Measurements from ENCODE around the gene CDYL2.

CDYL2 gene

DNA sequence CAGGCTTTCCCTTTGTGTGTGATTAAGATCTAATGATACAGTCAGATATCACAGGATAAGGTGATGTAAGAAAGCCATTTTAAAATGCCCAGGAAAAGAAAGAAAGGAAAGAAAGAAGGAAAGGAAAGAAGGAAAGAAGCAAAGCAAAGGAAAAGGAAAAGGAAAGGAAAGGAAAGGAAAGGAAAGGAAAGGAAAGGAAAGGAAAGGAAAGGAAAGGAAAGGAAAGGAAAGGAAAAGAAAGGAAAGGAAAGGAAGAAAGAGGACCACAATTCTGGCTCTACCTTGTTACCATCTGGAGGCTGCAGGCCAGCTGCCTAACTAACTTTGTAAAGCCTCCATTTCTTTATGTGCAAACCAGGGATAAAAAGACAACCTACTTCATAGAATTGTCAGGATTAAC lies 132.0 kb downstream of the CDYL2 start:
- TF ChIP-seq SIN3A (IDR thresholded peaks at IDR 0.05; ENCODE audit: borderline replicate concordance, insufficient read depth, low read length) (no peak), POLR2AphosphoS5 (IDR thresholded peaks at IDR 0.05; ENCODE audit: low read depth, low read length) (no peak)
- TF ChIP-seq, protein P1, sequence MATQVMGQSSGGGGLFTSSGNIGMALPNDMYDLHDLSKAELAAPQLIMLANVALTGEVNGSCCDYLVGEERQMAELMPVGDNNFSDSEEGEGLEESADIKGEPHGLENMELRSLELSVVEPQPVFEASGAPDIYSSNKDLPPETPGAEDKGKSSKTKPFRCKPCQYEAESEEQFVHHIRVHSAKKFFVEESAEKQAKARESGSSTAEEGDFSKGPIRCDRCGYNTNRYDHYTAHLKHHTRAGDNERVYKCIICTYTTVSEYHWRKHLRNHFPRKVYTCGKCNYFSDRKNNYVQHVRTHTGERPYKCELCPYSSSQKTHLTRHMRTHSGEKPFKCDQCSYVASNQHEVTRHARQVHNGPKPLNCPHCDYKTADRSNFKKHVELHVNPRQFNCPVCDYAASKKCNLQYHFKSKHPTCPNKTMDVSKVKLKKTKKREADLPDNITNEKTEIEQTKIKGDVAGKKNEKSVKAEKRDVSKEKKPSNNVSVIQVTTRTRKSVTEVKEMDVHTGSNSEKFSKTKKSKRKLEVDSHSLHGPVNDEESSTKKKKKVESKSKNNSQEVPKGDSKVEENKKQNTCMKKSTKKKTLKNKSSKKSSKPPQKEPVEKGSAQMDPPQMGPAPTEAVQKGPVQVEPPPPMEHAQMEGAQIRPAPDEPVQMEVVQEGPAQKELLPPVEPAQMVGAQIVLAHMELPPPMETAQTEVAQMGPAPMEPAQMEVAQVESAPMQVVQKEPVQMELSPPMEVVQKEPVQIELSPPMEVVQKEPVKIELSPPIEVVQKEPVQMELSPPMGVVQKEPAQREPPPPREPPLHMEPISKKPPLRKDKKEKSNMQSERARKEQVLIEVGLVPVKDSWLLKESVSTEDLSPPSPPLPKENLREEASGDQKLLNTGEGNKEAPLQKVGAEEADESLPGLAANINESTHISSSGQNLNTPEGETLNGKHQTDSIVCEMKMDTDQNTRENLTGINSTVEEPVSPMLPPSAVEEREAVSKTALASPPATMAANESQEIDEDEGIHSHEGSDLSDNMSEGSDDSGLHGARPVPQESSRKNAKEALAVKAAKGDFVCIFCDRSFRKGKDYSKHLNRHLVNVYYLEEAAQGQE (IDR thresholded peaks at IDR 0.05; ENCODE audit: insufficient read depth in 1 of 2, low read depth in 2 of 2, low read length in 2 of 2) = no peak

DNA sequence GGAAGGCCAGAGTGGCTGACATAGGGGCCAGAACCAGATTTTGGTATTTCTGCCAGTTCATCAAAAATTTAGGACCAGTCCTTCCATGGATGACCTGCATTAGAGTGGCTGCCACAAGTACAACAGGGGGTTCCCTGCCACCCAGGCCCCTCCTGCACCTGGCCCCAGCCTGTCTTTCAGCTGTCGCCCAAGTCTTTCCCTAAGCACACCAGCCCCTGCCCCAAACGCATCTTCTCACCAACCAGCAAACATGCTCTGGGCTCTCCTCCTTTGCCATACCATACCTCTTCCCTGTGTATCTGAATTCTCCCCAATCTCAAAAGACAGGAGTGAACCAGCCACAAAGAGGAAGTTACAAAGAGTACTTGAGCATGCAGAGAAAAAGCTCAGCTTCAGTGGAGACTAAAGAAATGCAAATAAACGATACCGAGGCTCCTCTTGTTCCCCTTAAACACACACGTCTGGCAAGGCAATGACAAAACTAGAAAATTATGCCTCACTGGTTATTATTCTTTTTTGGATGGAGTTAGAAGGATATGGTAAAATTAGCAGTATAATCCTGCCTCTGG lies 133.0 kb downstream of the CDYL2 start:
- TF ChIP-seq TAF1 (IDR thresholded peaks at IDR 0.05; ENCODE audit: borderline replicate concordance, insufficient read depth, low read length) = no peak
- no peak for TF ChIP-seq FOXP2 (optimal IDR thresholded peaks at IDR 0.05; ENCODE audit: borderline replicate concordance, extremely low read depth, extremely low read length, insufficient read depth)
- TF ChIP-seq POLR2AphosphoS5 (IDR thresholded peaks at IDR 0.05; ENCODE audit: low read depth, low read length) = no peak
- TF ChIP-seq SIN3A (IDR thresholded peaks at IDR 0.05; ENCODE audit: borderline replicate concordance, insufficient read depth, low read length) = no peak
- TF ChIP-seq, protein P1 (IDR thresholded peaks at IDR 0.05; ENCODE audit: insufficient read depth in 1 of 2, low read depth in 2 of 2, low read length in 2 of 2) = no peak

DNA sequence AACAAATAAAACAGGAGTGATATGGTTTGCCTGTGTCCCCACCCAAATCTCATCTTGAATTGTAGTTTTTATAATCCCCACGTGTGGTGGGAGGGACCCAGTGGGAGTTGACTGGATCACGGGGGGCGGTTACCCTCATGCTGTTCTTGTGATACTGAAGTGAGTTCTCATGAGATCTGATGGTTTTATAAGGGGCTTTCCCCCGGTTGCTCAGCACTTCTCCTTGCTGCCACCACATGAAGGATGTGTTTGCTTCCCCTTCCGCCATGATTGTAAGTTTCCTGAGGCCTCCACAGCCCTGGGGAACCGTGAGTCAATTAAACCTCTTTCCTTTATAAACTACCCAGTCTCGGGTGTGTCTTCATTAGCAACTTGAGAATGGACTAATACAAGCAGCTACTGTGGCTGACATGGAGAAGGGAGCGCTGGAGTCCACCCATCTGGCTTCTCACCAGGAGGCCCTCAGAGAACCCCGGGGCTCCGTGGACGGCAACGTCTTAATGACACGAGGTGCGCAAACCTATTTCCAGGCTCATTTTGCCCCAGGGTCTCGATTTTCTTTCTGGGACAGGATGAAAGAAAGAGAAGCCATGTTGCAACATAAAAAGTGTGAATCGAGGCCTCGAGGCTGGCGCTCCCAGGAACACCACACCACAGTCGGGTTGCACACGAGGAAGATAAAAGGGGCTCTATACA lies 134.1 kb downstream of the CDYL2 start:
- TF ChIP-seq TAF1 (IDR thresholded peaks at IDR 0.05; ENCODE audit: borderline replicate concordance, insufficient read depth, low read length) (no peak), SIN3A (IDR thresholded peaks at IDR 0.05; ENCODE audit: borderline replicate concordance, insufficient read depth, low read length) (no peak), FOXP2 (optimal IDR thresholded peaks at IDR 0.05; ENCODE audit: borderline replicate concordance, extremely low read depth, extremely low read length, insufficient read depth) (no peak), POLR2AphosphoS5 (IDR thresholded peaks at IDR 0.05; ENCODE audit: low read depth, low read length) (no peak)
- TF ChIP-seq, protein P1 (IDR thresholded peaks at IDR 0.05; ENCODE audit: insufficient read depth in 1 of 2, low read depth in 2 of 2, low read length in 2 of 2) = no peak

DNA sequence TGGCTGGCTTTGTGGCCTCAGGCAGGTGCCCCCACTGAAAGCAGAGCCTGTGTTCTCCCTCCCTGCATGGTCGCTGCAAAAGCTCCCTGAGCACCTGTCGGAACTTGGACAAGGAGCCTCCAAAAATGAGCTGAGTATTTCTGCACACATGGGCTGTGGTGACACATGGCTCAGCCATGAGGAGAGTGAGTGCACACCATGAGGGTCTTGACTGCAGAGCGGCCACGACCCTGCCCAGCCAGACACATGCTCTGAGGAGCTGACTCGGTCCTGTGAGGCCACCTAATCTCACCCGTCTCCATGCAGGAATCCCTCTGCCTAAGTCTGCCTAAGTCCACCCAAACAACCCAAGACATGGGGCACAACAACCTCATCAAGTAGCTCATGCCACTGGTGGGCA lies 134.7 kb downstream of the CDYL2 start:
- no peak for TF ChIP-seq SIN3A (IDR thresholded peaks at IDR 0.05; ENCODE audit: borderline replicate concordance, insufficient read depth, low read length)
- TF ChIP-seq POLR2AphosphoS5 (IDR thresholded peaks at IDR 0.05; ENCODE audit: low read depth, low read length) = no peak
- TF ChIP-seq, protein P1 (IDR thresholded peaks at IDR 0.05; ENCODE audit: insufficient read depth in 1 of 2, low read depth in 2 of 2, low read length in 2 of 2) = no peak
- TF ChIP-seq FOXP2 (optimal IDR thresholded peaks at IDR 0.05; ENCODE audit: borderline replicate concordance, extremely low read depth, extremely low read length, insufficient read depth) = no peak
